Small intestine (tissue), 7 donors: ENCODE results near the gene ORC6. TPM values are rescaled to one million over a fixed set of nuclear protein-coding genes. Genes with fewer than 3 reads are reported as not detected.
"Not testable (repeated sequence)": the region's sequence is repeated elsewhere in the genome, so short reads cannot be mapped to it uniquely, and the experiment has no call there.

ENCODE experiments used
- DNase-seq, 2 donors: peaks; one replicate each; pipeline versions ENCODE4 v3.0.0 to v3.0.0-alpha.2; 2013
- FAIRE-seq: peaks from 2 replicates; lab custom pipeline; 2012; peaks lifted over from hg19 to GRCh38; lab: Jason Lieb, UNC
- H3K27ac ChIP-seq, 3 donors: one replicate each; pipeline ENCODE4 v1.5.1; 2013; ENCODE audit warnings: low read length in 2 of 3, mild to moderate bottlenecking in 2 of 3, control low read depth in 1 of 3, inconsistent platforms in 1 of 3, low read depth in 1 of 3, moderate library complexity in 1 of 3
- H3K27me3 ChIP-seq, 3 donors: one replicate each; pipeline ENCODE4 v1.6.1; 2013; ENCODE audit warnings: low read length in 3 of 3, inconsistent platforms in 1 of 3; ENCODE audit not compliant: control insufficient read depth in 3 of 3, insufficient read depth in 3 of 3
- H3K36me3 ChIP-seq, 3 donors: one replicate each; pipeline ENCODE4 v1.6.1; 2013; ENCODE audit warnings: low read length in 3 of 3, inconsistent platforms in 1 of 3, low read depth in 1 of 3, mild to moderate bottlenecking in 1 of 3, moderate library complexity in 1 of 3; ENCODE audit not compliant: control insufficient read depth in 3 of 3, insufficient read depth in 2 of 3
- H3K4me1 ChIP-seq, 3 donors: one replicate each; pipeline ENCODE4 v1.6.1; 2013; ENCODE audit warnings: low read length in 2 of 3, inconsistent platforms in 1 of 3, low read depth in 1 of 3, mild to moderate bottlenecking in 1 of 3, moderate library complexity in 1 of 3; ENCODE audit not compliant: control insufficient read depth in 3 of 3, insufficient read depth in 2 of 3
- H3K4me3 ChIP-seq, 3 donors: one replicate each; pipeline ENCODE4 v1.5.1; 2013; ENCODE audit warnings: low read length in 3 of 3, control low read depth in 1 of 3, inconsistent platforms in 1 of 3, low read depth in 1 of 3, mild to moderate bottlenecking in 1 of 3, moderate library complexity in 1 of 3
- H3K9me3 ChIP-seq, 2 donors: one replicate each; pipeline ENCODE4 v1.6.1; 2013; ENCODE audit warnings: low read depth in 1 of 2, low read length in 1 of 2; ENCODE audit not compliant: control insufficient read depth in 2 of 2, insufficient read depth in 1 of 2
- WGBS, 3 donors: extraction: QIAGEN DNeasy Blood & Tissue Kit; methylation state at CpG; one replicate each; pipeline ENCODE4 v1.1.7; 2013; 5-methylcytosine and 5-hydroxymethylcytosine counted together
- polyA plus RNA-seq, 4 donors: library from polyadenylated mRNA; stranded (reverse) in 3 of 4; unstranded in 1 of 4; fragments of 200-250 nt in 3 of 4; fragments of 120-200 nt in 1 of 4; gene quantifications; one replicate each; pipeline versions ENCODE4 v1.2.1 to v1.2.3, GENCODE V29; 2013
- donor health status: healthy with polysubstance abuse.
- donor health status: control.
- donor health status: control.
- donor health status: Bipolar disorder and iron deficiency.
- donor health status: healthy.

ORC6 gene
- polyA plus RNA-seq, 4 donors = 1.9 to 24.9 (median 7.5) TPM

DNA sequence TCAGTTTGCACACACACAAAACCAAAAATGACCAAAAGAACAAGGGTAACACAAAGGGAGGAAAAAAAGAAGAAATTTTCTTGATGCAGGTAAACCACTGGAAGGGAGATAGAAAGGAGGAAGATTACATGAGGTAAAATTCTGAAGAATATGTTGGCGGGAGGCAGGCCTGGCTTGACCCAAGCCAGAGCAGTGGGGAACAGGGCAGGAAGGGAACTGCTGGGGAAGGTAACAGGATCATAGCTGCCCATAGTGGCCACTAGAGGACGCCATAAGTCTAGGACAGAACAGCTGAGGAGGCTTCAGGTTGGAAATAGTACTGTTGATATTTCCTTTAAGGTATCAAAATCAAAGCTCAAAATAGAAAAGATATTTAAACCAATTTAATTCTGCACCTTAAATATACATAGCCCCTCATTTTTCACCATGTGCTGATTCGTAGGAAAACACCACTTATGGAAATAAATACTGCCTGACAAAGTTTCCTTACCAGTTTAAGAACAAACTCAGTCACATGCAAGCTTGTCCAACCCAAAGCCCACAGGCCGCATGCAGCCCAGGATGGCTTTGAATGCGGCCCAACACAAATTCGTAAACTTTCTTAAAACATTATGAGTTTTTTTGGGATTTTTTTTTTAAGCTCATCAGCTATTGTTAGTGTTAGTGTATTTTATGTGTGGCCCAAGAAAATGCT lies 16.0 kb upstream of the ORC6 start:
- Histone ChIP-seq H3K4me1 (no peaks in the 10 kb centered on the region), H3K27ac (no peak overlapping the region), H3K9me3 (no peaks in the 10 kb centered on the region), H3K27me3 (no peaks in the 10 kb centered on the region), H3K36me3 (peaks cover 8 to 24% (median 9%) of the 10 kb centered on the region in 3 donors), H3K4me3 (no peak overlapping the region)
- DNase-seq (peak; percentile 72 to 81), FAIRE-seq (no peak)
- WGBS, 3 donors = 66 to 71% (median 67%) methylated on average over 6 of the region's 6 CpGs

GRCh38 chr16:46677943-46678342 lies 11.5 kb upstream of the ORC6 start:
- H3K4me3 ChIP-seq, H3K9me3 ChIP-seq, H3K4me1 ChIP-seq, H3K27ac ChIP-seq, FAIRE-seq, DNase-seq, H3K27me3 ChIP-seq: not testable (repeated sequence)
- peaks cover 7 to 17% (median 11%) of the 10 kb centered on the region in 3 donors for H3K36me3 ChIP-seq
- 31 to 65% (median 50%) methylated on average over 1 of the region's 1 CpG for WGBS, 3 donors

DNA sequence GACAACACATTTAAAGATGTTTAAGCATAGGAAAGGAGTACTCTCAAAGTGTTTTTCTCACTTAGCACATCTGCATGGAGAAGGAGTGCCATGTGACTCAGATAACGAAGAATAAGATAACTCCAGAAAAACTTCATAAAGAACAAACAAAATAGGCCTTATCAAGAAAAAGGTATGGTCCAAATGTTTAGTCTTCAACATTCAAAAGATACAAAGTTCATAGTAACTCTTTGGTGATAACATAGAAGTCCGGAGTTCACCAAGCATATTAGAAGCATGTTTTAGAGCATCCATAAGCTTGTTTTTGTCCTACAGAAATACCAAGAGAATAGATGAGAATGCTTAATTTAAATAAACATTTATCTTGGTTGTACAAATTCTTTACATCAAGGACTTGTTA lies 7.6 kb upstream of the ORC6 start:
- H3K4me3 ChIP-seq, H3K27ac ChIP-seq, H3K27me3 ChIP-seq, H3K9me3 ChIP-seq, H3K36me3 ChIP-seq, H3K4me1 ChIP-seq: not testable (repeated sequence)
- DNase-seq (peak in 1 of 2 donors; percentile 65), FAIRE-seq (peak; percentile 73)
- WGBS, 3 donors = 20 to 64% (median 42%) methylated on average over 2 of the region's 2 CpGs

DNA sequence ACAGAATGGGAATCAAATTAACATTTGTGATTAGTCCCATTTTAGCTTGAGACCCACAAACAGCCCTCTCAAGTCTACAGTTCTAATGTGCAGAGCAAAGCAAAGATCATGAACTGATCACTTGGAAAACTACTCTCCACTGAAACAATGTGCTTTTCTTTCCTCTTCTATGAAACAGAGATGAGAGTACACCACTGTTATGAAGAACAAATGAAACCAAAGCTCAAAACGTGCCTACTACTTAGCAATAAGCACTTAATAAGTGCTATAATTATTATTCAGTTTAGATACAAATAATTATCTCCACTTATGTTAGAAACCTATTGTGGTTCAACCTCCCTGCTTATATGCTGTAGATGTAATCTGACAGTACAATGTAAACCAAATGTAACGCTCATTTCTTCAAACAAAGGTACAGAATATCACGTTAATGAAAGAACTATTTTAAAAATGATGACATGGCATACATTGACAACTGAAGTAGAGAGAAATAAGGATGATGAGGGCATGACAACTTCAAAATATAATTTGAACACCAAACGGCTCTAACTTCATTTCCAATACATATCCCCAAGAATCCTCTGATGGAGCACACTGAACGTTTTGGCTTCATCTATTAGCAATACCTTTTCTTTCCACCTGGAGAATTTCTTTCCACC lies 2.5 kb upstream of the ORC6 start:
- Histone ChIP-seq H3K27me3 (no peaks in the 10 kb centered on the region), H3K27ac (peak overlapping the region in 1 of 3 donors; percentile 99), H3K36me3 (no peaks in the 10 kb centered on the region), H3K4me3 (peak overlapping the region in 2 of 3 donors; percentile 74 to 98), H3K9me3 (no peaks in the 10 kb centered on the region), H3K4me1 (peaks cover 2 to 16% (median 6%) of the 10 kb centered on the region in 3 donors)
- WGBS, 3 donors = 20 to 38% (median 35%) methylated on average over 5 of the region's 5 CpGs
- no peak for FAIRE-seq
- DNase-seq = no peak

- FAIRE-seq (no peak), DNase-seq (peak in 1 of 2 donors; percentile 30)
- 32 to 59% (median 49%) methylated on average over 9 of the region's 9 CpGs for WGBS, 3 donors
- peaks cover 2 to 12% (median 6%) of the 10 kb centered on the region in 3 donors for H3K4me1 ChIP-seq
- no peaks in the 10 kb centered on the region for H3K36me3 ChIP-seq
- H3K4me3 ChIP-seq = peak overlapping the region in 2 of 3 donors; percentile 74 to 98
- H3K27ac ChIP-seq = peak overlapping the region in 1 of 3 donors; percentile 99
- H3K9me3 ChIP-seq = no peaks in the 10 kb centered on the region
- H3K27me3 ChIP-seq = no peaks in the 10 kb centered on the region
Observed at GRCh38 chr16:46687486-46687885, 2.0 kb upstream of the ORC6 start.

- FAIRE-seq (no peak), DNase-seq (peak in 1 of 2 donors; percentile 73)
- Histone ChIP-seq H3K27me3 (no peaks in the 10 kb centered on the region), H3K4me3 (peak overlapping the region; percentile 74 to 98 (median 87)), H3K36me3 (no peaks in the 10 kb centered on the region), H3K9me3 (no peaks in the 10 kb centered on the region), H3K4me1 (peaks cover 2 to 11% (median 6%) of the 10 kb centered on the region in 3 donors), H3K27ac (peak overlapping the region; percentile 67 to 99 (median 99))
- WGBS, 3 donors = 0 to 3% (median 2%) methylated on average over 14 of the region's 14 CpGs
Observed at GRCh38 chr16:46688101-46688653, 1.3 kb upstream of the ORC6 start.

DNA sequence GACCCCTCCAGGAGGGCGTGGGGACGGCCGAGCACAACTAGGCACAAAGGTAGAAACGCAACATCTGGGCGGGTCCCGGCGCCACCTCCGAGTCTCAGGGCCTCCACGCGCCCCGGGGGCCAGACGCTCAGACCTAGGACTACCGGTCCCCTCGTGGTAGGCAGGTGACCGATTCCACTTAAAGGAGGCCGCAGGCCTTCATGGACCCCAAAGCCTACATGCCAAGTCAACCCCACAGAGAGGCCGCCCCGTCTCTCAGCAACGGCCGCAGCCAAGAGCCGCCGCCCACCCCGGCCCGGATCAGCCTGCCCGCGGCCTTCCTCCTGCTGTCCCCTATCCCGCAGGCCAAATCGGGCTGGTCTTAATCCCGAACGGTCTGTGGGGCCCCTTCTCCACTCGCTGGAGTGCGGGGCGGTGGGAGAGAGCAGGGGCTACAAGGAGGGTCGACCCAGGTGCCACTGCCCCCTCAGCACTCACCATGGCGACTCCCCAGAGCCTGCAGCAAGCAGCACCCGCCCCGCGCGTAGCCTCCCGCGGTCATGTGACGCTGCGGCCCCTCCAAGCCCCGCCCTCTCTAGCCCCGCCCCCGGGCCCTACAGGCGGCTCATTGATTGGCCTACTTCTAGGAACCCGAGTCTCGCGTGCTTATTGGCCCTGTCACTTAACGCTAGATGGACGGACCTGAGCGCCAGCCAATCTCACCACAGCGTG lies 650 bp upstream of the ORC6 start, which contains the start of gene VPS35:
TSS of gene VPS35 (minus strand) at position 525 of the 711 bp plus-strand sequence. CDS start at position 480, 45 bp downstream.
- peak within 1 kb of the TSS; percentile 90 to 99 (median 99) for H3K27ac ChIP-seq
- H3K36me3 ChIP-seq = peaks cover 0 to 4% (median 0%) of the 10 kb centered on the region in 3 donors
- WGBS, 3 donors = 0 to 1% (median 1%) methylated on average over 48 to 54 of the region's 54 CpGs
- DNase-seq (peak; percentile 99 to 100), FAIRE-seq (no peak)
- no peaks in the 10 kb centered on the region for H3K9me3 ChIP-seq
- peaks cover 2 to 11% (median 6%) of the 10 kb centered on the region in 3 donors for H3K4me1 ChIP-seq
- H3K27me3 ChIP-seq = no peaks in the 10 kb centered on the region
- peak within 1 kb of the TSS; percentile 74 to 98 (median 87) for H3K4me3 ChIP-seq
